Nephron (organoid): ENCODE data around the gene NT5DC4.

Experiments used
- H3K27ac Mint-ChIP-seq, 3 experiments: 2 replicates each; pipeline ENCODE4 v1.8.0; 2020; ENCODE audit warnings: mixed read lengths in 3 of 3, mild to moderate bottlenecking in 2 of 3, moderate library complexity in 1 of 3
- H3K27me3 Mint-ChIP-seq: 2 replicates; pipeline ENCODE4 v1.8.0; 2021; ENCODE audit warnings: low read depth, mild to moderate bottlenecking, moderate library complexity, mixed read lengths
- H3K36me3 Mint-ChIP-seq: 2 replicates; pipeline ENCODE4 v1.8.0; 2020; ENCODE audit warnings: low read depth, mixed read lengths
- H3K4me1 Mint-ChIP-seq: 2 replicates; pipeline ENCODE4 v1.8.0; 2020; ENCODE audit warnings: mixed read lengths
- H3K4me3 Mint-ChIP-seq, 3 experiments: 2 replicates each; pipeline ENCODE4 v1.8.0; 2020; ENCODE audit warnings: mild to moderate bottlenecking in 3 of 3, mixed read lengths in 3 of 3, moderate library complexity in 2 of 3
- H3K9me3 Mint-ChIP-seq: 2 replicates; pipeline ENCODE4 v1.8.0; 2020; ENCODE audit warnings: mixed read lengths
- TF ChIP-seq, protein P1 (sequence below), 3 experiments: fragments of 200-600 bp; sonication (generic); IDR thresholded peaks; one replicate each; pipeline ENCODE4 v1.5.0; 2021; ENCODE audit warnings: antibody characterized with exemption in 3 of 3; ENCODE audit not compliant: unreplicated experiment in 3 of 3

The NT5DC4 gene

DNA sequence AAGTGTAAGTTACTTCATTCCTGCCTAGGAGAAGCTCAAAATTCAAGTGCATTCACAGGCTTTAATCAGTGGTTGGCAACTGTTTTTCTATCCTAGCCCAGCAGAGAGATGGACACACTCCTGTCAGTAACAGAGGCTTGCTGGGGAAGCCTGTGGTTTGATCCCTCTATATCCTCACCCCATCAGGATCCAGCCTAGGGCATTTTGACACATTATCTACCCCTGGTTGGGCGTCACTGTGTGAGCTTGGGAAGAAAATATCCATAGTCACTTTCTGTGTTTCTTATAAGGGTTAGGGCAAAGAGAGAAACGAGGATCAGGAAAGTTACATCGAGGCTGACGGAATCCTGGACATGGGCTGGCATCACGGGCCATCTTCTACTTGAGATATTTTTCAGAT is 10.0 kb downstream of the NT5DC4 start:
- Mint-ChIP-seq H3K4me3 (no peak overlapping the region), H3K4me1 (no peaks in the 10 kb centered on the region), H3K36me3 (no peaks in the 10 kb centered on the region), H3K27ac (no peak overlapping the region), H3K27me3 (peaks cover 17% of the 10 kb centered on the region), H3K9me3 (no peaks in the 10 kb centered on the region)
- TF ChIP-seq, protein P1, sequence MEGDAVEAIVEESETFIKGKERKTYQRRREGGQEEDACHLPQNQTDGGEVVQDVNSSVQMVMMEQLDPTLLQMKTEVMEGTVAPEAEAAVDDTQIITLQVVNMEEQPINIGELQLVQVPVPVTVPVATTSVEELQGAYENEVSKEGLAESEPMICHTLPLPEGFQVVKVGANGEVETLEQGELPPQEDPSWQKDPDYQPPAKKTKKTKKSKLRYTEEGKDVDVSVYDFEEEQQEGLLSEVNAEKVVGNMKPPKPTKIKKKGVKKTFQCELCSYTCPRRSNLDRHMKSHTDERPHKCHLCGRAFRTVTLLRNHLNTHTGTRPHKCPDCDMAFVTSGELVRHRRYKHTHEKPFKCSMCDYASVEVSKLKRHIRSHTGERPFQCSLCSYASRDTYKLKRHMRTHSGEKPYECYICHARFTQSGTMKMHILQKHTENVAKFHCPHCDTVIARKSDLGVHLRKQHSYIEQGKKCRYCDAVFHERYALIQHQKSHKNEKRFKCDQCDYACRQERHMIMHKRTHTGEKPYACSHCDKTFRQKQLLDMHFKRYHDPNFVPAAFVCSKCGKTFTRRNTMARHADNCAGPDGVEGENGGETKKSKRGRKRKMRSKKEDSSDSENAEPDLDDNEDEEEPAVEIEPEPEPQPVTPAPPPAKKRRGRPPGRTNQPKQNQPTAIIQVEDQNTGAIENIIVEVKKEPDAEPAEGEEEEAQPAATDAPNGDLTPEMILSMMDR (IDR thresholded peaks at IDR 0.05; ENCODE audit: unreplicated experiment in 3 of 3) = no peak

DNA sequence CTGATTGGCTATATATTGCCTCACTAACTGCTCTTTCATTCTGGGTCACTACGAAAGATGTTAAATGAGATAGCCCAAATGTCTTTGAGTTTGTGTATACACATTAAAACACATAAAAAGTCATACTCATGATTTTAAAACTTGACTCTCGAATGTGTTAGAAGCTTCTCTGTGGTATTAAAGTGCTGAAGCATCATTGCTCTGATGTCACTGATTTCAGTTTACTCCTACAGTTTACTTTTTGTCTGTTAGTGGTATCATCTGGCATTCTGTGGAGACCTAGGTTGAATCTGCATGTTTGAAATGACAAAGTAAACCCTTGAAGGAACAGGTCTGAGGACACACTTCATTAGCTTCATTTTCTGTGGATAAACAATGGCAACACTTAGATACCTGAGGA is 10.7 kb downstream of the NT5DC4 start:
- H3K27me3 Mint-ChIP-seq = peaks cover 17% of the 10 kb centered on the region
- H3K4me1 Mint-ChIP-seq = no peaks in the 10 kb centered on the region
- no peak overlapping the region for H3K4me3 Mint-ChIP-seq
- H3K27ac Mint-ChIP-seq = no peak overlapping the region
- no peaks in the 10 kb centered on the region for H3K36me3 Mint-ChIP-seq
- H3K9me3 Mint-ChIP-seq = no peaks in the 10 kb centered on the region
- TF ChIP-seq, protein P1 (IDR thresholded peaks at IDR 0.05; ENCODE audit: unreplicated experiment in 3 of 3) = no peak

DNA sequence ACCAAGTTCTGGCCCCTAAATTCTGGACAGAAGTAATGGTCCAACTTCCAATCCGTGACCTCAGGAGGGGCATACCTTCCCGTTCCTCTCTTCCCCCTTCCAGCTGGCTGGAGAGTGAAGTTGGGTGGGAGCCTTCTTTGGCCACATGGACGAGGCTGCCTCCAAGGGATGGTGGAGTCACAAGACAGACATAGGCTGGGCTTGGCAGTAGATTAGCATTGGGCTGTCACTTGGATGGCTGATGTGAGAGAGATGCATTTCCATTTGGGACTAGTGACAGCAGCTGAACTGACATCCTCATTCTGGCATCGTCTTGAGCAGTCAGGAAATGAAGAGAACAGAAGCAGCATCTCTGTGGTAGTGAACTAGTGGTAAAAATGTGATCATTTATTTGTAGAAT is 12.6 kb downstream of the NT5DC4 start:
- Mint-ChIP-seq H3K4me3 (no peak overlapping the region), H3K36me3 (no peaks in the 10 kb centered on the region), H3K9me3 (no peaks in the 10 kb centered on the region), H3K4me1 (no peaks in the 10 kb centered on the region), H3K27me3 (peaks cover 11% of the 10 kb centered on the region), H3K27ac (no peak overlapping the region)
- TF ChIP-seq, protein P1 (IDR thresholded peaks at IDR 0.05; ENCODE audit: unreplicated experiment in 3 of 3) = no peak

DNA sequence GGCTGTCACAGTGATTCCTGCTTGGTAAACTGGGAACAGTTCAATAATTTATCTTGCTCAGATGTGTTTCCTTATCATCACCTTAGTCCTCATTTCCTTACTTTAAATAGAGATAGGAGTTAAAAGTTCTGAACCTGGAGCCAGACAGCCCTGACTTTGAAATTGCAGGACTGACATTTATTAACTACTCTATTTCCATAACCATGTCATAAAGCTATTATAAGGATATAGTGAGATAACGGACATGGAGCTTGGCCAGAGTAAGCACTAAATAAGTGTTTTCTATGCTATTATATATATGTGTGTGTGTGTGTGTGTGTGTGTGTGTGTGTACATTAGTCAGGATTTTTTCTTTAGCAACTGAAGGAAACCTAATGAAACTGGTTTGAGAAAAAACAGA is 13.1 kb downstream of the NT5DC4 start:
- H3K4me3 Mint-ChIP-seq = no peak overlapping the region
- H3K36me3 Mint-ChIP-seq = peaks cover 3% of the 10 kb centered on the region
- peaks cover 7% of the 10 kb centered on the region for H3K27me3 Mint-ChIP-seq
- no peaks in the 10 kb centered on the region for H3K4me1 Mint-ChIP-seq
- H3K9me3 Mint-ChIP-seq = no peaks in the 10 kb centered on the region
- TF ChIP-seq, protein P1 (IDR thresholded peaks at IDR 0.05; ENCODE audit: unreplicated experiment in 3 of 3) = no peak
- H3K27ac Mint-ChIP-seq = no peak overlapping the region

DNA sequence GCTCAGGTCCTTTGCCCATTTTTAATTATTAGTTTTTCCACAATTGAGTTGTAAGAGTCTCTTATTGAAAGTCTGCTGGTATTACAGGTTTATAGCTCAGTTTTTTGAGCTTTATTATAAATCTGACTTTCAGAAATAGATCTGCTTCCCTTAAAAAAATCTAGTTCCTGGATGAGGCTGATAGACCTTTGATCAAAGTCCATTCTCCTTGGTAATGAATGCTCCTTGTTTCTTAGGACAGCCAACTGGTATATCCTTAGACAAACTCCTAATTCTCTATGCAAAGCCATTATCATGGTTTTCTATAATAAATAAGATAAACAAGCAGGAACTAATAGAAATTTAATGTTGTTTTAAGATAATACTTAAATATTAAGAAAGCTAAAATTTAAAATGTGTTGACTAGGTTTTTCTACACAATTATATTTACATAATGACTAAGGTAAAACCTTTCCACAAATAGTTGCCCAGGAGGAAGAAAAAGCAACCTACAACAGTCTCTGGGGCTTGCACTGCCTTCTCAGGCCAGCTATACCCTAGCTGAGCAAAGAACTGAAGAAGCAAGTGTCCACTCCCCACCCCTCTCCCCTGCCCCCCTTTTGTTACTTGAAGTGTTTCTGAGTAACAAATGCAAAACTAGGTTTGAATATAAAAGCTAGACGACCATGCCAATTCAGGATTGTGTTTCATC is 16.9 kb downstream of the NT5DC4 start:
- Mint-ChIP-seq H3K27me3 (no peaks in the 10 kb centered on the region), H3K9me3 (no peaks in the 10 kb centered on the region), H3K4me1 (no peaks in the 10 kb centered on the region), H3K36me3 (peaks cover 26% of the 10 kb centered on the region), H3K4me3 (no peak overlapping the region), H3K27ac (no peak overlapping the region)
- TF ChIP-seq, protein P1 (IDR thresholded peaks at IDR 0.05; ENCODE audit: unreplicated experiment in 3 of 3) = no peak

DNA sequence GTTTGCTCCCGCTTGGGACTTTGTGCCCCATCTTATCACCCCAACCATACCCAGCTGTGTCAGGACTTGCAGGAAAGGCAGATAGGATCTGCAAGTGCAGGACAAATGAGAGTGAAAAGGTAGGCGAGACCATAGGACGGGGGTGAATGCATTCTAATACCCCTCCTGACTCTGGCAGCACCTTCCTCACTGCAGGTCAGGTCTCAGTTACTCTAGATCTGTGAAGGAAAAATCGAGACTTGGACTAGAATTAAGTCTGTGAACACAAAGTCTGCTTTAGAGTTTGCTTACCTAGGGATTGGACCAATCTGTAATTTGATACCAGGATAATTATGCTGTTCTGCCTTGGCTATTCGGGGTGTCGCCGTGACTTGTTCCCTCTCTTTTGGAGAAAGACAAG is 19.7 kb downstream of the NT5DC4 start:
- Mint-ChIP-seq H3K4me3 (no peak overlapping the region), H3K27me3 (no peaks in the 10 kb centered on the region), H3K36me3 (peaks cover 37% of the 10 kb centered on the region), H3K9me3 (no peaks in the 10 kb centered on the region), H3K27ac (no peak overlapping the region), H3K4me1 (no peaks in the 10 kb centered on the region)
- TF ChIP-seq, protein P1 (IDR thresholded peaks at IDR 0.05; ENCODE audit: unreplicated experiment in 3 of 3) = no peak
